Tibial artery (tissue), 4 donors: ENCODE results near the gene TMEM198.

Experiments
- DNase-seq, 2 donors: peaks; one replicate each; pipeline ENCODE4 v3.0.0-alpha.2; 2019
- H3K27ac ChIP-seq, 2 donors: fragments of 200-600 bp; sonication (generic) in 1 of 2; 1 replicate in 1 of 2; 2 replicates in 1 of 2; pipeline ENCODE4 v1.5.1; 2018 to 2019; ENCODE audit warnings: mild to moderate bottlenecking in 1 of 2
- H3K27me3 ChIP-seq, 2 donors: fragments of 200-600 bp; sonication (generic) in 1 of 2; one replicate each; pipeline versions ENCODE4 v1.5.1 to v1.6.0; 2016 to 2019
- H3K36me3 ChIP-seq, 3 donors: fragments of 200-600 bp; sonication (generic) in 2 of 3; one replicate each; pipeline ENCODE4 v1.5.1; 2016 to 2019; ENCODE audit warnings: mild to moderate bottlenecking in 2 of 3
- H3K4me1 ChIP-seq, 4 donors: fragments of 200-600 bp; sonication (generic) in 2 of 4; 1 replicate in 3 of 4; 2 replicates in 1 of 4; pipeline ENCODE4 v1.5.1; 2016 to 2019
- H3K4me3 ChIP-seq, 2 donors: fragments of 200-600 bp; sonication (generic) in 1 of 2; 1 replicate in 1 of 2; 2 replicates in 1 of 2; pipeline ENCODE4 v1.5.1; 2018 to 2019; ENCODE audit warnings: mild to moderate bottlenecking in 2 of 2
- H3K9me3 ChIP-seq, 3 donors: fragments of 200-600 bp; sonication (generic) in 1 of 3; one replicate each; pipeline ENCODE4 v1.5.1; 2016 to 2019
- CTCF ChIP-seq, 2 experiments: fragments of 200-600 bp in 1 of 2; fragments of 450-650 bp in 1 of 2; IDR thresholded peaks; one replicate each; pipeline ENCODE4 v1.5.1; 2017 to 2019; ENCODE audit warnings: antibody characterized with exemption in 2 of 2, mild to moderate bottlenecking in 1 of 2, moderate library complexity in 1 of 2
- intact Hi-C: fragments of 100-400 bp; cut with DNase I; formaldehyde crosslinking; loops from one replicate; pipeline ENCODE4 v1.15.0; 2023; ENCODE audit warnings: low total_unique reads

TMEM198 gene

GRCh38 chr2:219531639-219532377 is 12.0 kb upstream of the TMEM198 start:
- no peaks in the 10 kb centered on the region for H3K36me3 ChIP-seq
- H3K27me3 ChIP-seq = peaks cover 0 to 20% of the 10 kb centered on the region in 2 donors
- intact Hi-C loops = loop anchor here (10.0 kb wide), 1 partner anchor 237 kb away; no protein-coding TSS in a partner anchor
- no peak for TF ChIP-seq CTCF (IDR thresholded peaks at IDR 0.05)
- DNase-seq = no peak
- no peaks in the 10 kb centered on the region for H3K9me3 ChIP-seq
- H3K27ac ChIP-seq = no peak overlapping the region
- H3K4me3 ChIP-seq = no peak overlapping the region
- H3K4me1 ChIP-seq = peaks cover 0 to 8% (median 2%) of the 10 kb centered on the region in 4 donors

GRCh38 chr2:219532378-219532649 is 11.5 kb upstream of the TMEM198 start:
- no peaks in the 10 kb centered on the region for H3K36me3 ChIP-seq
- no peaks in the 10 kb centered on the region for H3K9me3 ChIP-seq
- H3K27ac ChIP-seq = no peak overlapping the region
- H3K4me3 ChIP-seq = no peak overlapping the region
- intact Hi-C loops = loop anchor here (10.0 kb wide), 1 partner anchor 238 kb away; no protein-coding TSS in a partner anchor
- peaks cover 0 to 8% (median 2%) of the 10 kb centered on the region in 4 donors for H3K4me1 ChIP-seq
- no peak for DNase-seq
- TF ChIP-seq CTCF (IDR thresholded peaks at IDR 0.05) = no peak
- peaks cover 0 to 17% of the 10 kb centered on the region in 2 donors for H3K27me3 ChIP-seq

GRCh38 chr2:219533930-219534661 is 9.7 kb upstream of the TMEM198 start:
- peaks cover 5 to 9% (median 8%) of the 10 kb centered on the region in 3 donors for H3K36me3 ChIP-seq
- no peaks in the 10 kb centered on the region for H3K9me3 ChIP-seq
- H3K27ac ChIP-seq = no peak overlapping the region
- DNase-seq = no peak
- no peak overlapping the region for H3K4me3 ChIP-seq
- H3K4me1 ChIP-seq = peaks cover 0 to 8% (median 2%) of the 10 kb centered on the region in 4 donors
- intact Hi-C loops = loop anchor here (10.0 kb wide), 1 partner anchor 239 kb away; no protein-coding TSS in a partner anchor
- TF ChIP-seq CTCF (IDR thresholded peaks at IDR 0.05) = no peak
- H3K27me3 ChIP-seq = peaks cover 0 to 5% of the 10 kb centered on the region in 2 donors

- intact Hi-C loops = loop anchor here (5.0 to 10.0 kb wide), 2 partner anchors 34 to 242 kb away; no protein-coding TSS in a partner anchor
- DNase-seq = no peak
- Histone ChIP-seq H3K9me3 (no peaks in the 10 kb centered on the region), H3K27me3 (no peaks in the 10 kb centered on the region), H3K36me3 (peaks cover 19 to 31% (median 21%) of the 10 kb centered on the region in 3 donors), H3K27ac (no peak overlapping the region), H3K4me1 (peaks cover 0 to 2% (median under 1%) of the 10 kb centered on the region in 4 donors), H3K4me3 (no peak overlapping the region)
- no peak for TF ChIP-seq CTCF (IDR thresholded peaks at IDR 0.05)
These were observed 7.4 kb upstream of the TMEM198 start for GRCh38 chr2:219536425-219536824.

GRCh38 chr2:219536967-219537366 is 6.9 kb upstream of the TMEM198 start:
- Histone ChIP-seq H3K9me3 (no peaks in the 10 kb centered on the region), H3K4me1 (peaks cover 0 to 7% (median 6%) of the 10 kb centered on the region in 4 donors), H3K36me3 (peaks cover 19 to 31% (median 21%) of the 10 kb centered on the region in 3 donors), H3K4me3 (no peak overlapping the region), H3K27me3 (no peaks in the 10 kb centered on the region), H3K27ac (no peak overlapping the region)
- intact Hi-C loops = loop anchor here (5.0 to 10.0 kb wide), 2 partner anchors 35 to 242 kb away; no protein-coding TSS in a partner anchor
- no peak for TF ChIP-seq CTCF (IDR thresholded peaks at IDR 0.05)
- DNase-seq = no peak
